Right lobe of liver (tissue), 4 donors: Measurements from ENCODE around the gene PTPRN2.

ENCODE experiments used
- POLR2A ChIP-seq: fragments of 450-650 bp; IDR thresholded peaks from one replicate; pipeline ENCODE4 v1.6.1; 2017; ENCODE audit warnings: antibody characterized with exemption, mild to moderate bottlenecking
- TF ChIP-seq, protein P1 (sequence below), 4 donors: fragments of 200-600 bp in 3 of 4; fragments of 450-650 bp in 1 of 4; IDR thresholded peaks; one replicate each; pipeline versions ENCODE4 v1.5.1 to v1.8.0; 2016 to 2022; ENCODE audit warnings: antibody characterized with exemption in 4 of 4, mild to moderate bottlenecking in 2 of 4
- donor health status: DM: no; HTN: no; CAD: no.
- donor health status: DM: no; HTN: no; CAD: no.
- donor health status: DM: no; HTN: yes; CAD: no.

DNA sequence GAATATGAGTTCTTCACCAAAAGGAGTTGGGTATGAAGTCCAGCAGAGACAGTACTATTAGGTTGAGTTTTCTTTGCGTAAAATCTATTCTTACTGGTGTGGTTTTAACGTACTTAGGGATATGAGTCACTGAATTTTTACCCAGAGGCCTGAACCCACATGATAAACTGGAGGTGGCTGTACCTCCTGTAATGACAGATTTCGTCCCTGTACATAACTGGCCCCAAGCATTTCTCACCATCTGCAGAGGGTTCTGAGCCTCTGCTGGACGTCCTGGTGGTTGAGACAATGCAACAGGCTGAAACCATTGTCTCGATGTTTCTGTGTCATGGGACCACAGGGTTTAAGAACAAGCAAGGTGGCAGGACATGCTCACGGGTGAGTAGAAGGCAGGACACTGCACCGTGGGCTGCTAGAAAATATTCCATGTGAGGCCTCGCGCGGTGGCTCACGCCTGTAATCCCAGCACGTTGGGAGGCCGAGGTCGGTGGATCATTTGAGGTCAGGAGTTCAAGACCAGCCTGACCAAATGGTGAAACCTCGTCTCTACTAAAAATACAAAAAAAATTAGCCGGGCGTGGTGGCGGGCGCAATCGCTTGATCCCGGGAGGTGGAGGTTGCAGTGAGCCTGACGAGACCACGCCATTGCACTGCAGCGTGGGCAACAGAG lies 1017.0 kb downstream of the PTPRN2 start:
- TF ChIP-seq, protein P1, sequence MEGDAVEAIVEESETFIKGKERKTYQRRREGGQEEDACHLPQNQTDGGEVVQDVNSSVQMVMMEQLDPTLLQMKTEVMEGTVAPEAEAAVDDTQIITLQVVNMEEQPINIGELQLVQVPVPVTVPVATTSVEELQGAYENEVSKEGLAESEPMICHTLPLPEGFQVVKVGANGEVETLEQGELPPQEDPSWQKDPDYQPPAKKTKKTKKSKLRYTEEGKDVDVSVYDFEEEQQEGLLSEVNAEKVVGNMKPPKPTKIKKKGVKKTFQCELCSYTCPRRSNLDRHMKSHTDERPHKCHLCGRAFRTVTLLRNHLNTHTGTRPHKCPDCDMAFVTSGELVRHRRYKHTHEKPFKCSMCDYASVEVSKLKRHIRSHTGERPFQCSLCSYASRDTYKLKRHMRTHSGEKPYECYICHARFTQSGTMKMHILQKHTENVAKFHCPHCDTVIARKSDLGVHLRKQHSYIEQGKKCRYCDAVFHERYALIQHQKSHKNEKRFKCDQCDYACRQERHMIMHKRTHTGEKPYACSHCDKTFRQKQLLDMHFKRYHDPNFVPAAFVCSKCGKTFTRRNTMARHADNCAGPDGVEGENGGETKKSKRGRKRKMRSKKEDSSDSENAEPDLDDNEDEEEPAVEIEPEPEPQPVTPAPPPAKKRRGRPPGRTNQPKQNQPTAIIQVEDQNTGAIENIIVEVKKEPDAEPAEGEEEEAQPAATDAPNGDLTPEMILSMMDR (IDR thresholded peaks at IDR 0.05), result no peak
- TF ChIP-seq POLR2A, result no peak
